H1 (cell line): ENCODE measurements around the gene L1TD1. TPM values are rescaled to one million over a fixed set of nuclear protein-coding genes. Genes with fewer than 3 reads are reported as not detected.

ENCODE experiments used
- ASH2L ChIP-seq: fragments of 200-600, 300-600 bp; sonication (generic); IDR thresholded peaks from one replicate; pipeline ENCODE4 v1.7.1; 2017; ENCODE audit warnings: low read length
- CEBPB ChIP-seq: IDR thresholded peaks from 2 replicates; pipeline ENCODE4 v1.6.1; 2012; ENCODE audit warnings: low read depth, low read length
- GTF2F1 ChIP-seq: IDR thresholded peaks from 2 replicates; pipeline ENCODE4 v1.6.1; 2012; ENCODE audit warnings: low read depth, low read length, improper control_type of control experiment, borderline replicate concordance
- JUN ChIP-seq: IDR thresholded peaks from 2 replicates; pipeline ENCODE4 v1.6.1; 2011; ENCODE audit warnings: low read depth, mild to moderate bottlenecking, improper control_type of control experiment, low read length
- NANOG ChIP-seq: IDR thresholded peaks from 2 replicates; pipeline ENCODE4 v1.6.1; 2011; ENCODE audit warnings: low read length, low read depth, mild to moderate bottlenecking, inconsistent platforms; ENCODE audit not compliant: insufficient read depth, poor library complexity, severe bottlenecking
- NRF1 ChIP-seq: IDR thresholded peaks from 2 replicates; pipeline ENCODE4 v1.6.1; 2011; ENCODE audit warnings: mild to moderate bottlenecking, low read depth, low read length, improper control_type of control experiment
- POLR2A ChIP-seq, 2 experiments: IDR thresholded peaks; 1 replicate in 1 of 2; 2 replicates in 1 of 2; pipeline ENCODE4 v1.6.1; 2011; ENCODE audit warnings: low read depth in 2 of 2, low read length in 2 of 2, mild to moderate bottlenecking in 2 of 2; ENCODE audit errors: control extremely low read depth in 1 of 2
- SP1 ChIP-seq: IDR thresholded peaks from 2 replicates; pipeline ENCODE4 v1.6.1; 2011; ENCODE audit warnings: low read depth, low read length
- SP2 ChIP-seq: IDR thresholded peaks from 2 replicates; pipeline ENCODE4 v1.6.1; 2012; ENCODE audit warnings: mild to moderate bottlenecking, low read length, inconsistent platforms
- YY1 ChIP-seq: IDR thresholded peaks from 2 replicates; pipeline ENCODE4 v1.6.1; 2011; ENCODE audit warnings: low read depth, mild to moderate bottlenecking, low read length
- ZNF274 ChIP-seq: IDR thresholded peaks from 2 replicates; pipeline ENCODE4 v1.7.0; 2012; ENCODE audit warnings: low read length, borderline replicate concordance; ENCODE audit errors: extremely low read depth
- polyA plus RNA-seq, 7 experiments: library from polyadenylated mRNA; depleted of rRNA in 3 of 7; stranded (reverse) in 5 of 7; unstranded in 2 of 7; fragments of >200 nt in 5 of 7; fragments of 200-250 nt in 2 of 7; gene quantifications; 1 replicate in 5 of 7; 2 replicates in 1 of 7; 4 replicates in 1 of 7; pipeline versions ENCODE4 v1.2.1 to v1.2.3, GENCODE V29; 2011 to 2013; ENCODE audit warnings: missing spikeins in 2 of 7, mixed read lengths in 2 of 7
- total RNA-seq: library from RNA; stranded (reverse); fragmentation: NEBNext Ultra II Directional; extraction: Animal tissue kit (Norgen Biotek cat#: 25700); gene quantifications from 2 replicates; pipeline ENCODE4 v1.2.1, GENCODE V29; 2021
- TF ChIP-seq, protein P1 (sequence below): fragments of 300-600 bp; sonication (generic); IDR thresholded peaks from 2 replicates; pipeline ENCODE4 v1.7.1; 2012; ENCODE audit warnings: low read length, moderate library complexity, mild to moderate bottlenecking, inconsistent platforms; ENCODE audit not compliant: insufficient replicate concordance
- TF ChIP-seq, protein P2 (sequence below): IDR thresholded peaks from 2 replicates; pipeline ENCODE4 v1.6.1; 2012; ENCODE audit warnings: inconsistent platforms

L1TD1 gene
- total and polyA plus RNA-seq, 2 of the 8 experiments (the other 6 are each of a cell fraction or from before 2014, with no cell fraction given) = 35.3 to 441 TPM

DNA sequence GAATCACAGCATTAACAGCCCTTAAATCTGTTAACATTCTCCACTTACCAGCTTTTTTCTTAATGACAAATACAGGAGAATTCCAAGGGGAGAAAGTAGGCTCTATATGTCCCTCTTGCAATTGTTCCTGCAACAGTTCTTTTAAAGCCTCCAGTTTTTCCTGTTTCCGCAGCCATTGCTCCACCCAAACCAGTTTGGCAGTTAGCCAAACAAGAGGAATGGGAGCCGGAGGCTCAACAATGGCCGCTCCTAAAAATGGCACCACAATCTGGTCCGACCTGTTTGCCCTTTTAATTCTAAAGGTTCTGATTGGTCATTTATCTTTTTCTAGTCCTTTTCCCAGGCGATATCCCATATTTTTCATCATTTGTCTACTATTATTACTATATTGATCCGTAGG, 14.0 kb upstream of the L1TD1 start (continued):
- TF ChIP-seq, protein P1, sequence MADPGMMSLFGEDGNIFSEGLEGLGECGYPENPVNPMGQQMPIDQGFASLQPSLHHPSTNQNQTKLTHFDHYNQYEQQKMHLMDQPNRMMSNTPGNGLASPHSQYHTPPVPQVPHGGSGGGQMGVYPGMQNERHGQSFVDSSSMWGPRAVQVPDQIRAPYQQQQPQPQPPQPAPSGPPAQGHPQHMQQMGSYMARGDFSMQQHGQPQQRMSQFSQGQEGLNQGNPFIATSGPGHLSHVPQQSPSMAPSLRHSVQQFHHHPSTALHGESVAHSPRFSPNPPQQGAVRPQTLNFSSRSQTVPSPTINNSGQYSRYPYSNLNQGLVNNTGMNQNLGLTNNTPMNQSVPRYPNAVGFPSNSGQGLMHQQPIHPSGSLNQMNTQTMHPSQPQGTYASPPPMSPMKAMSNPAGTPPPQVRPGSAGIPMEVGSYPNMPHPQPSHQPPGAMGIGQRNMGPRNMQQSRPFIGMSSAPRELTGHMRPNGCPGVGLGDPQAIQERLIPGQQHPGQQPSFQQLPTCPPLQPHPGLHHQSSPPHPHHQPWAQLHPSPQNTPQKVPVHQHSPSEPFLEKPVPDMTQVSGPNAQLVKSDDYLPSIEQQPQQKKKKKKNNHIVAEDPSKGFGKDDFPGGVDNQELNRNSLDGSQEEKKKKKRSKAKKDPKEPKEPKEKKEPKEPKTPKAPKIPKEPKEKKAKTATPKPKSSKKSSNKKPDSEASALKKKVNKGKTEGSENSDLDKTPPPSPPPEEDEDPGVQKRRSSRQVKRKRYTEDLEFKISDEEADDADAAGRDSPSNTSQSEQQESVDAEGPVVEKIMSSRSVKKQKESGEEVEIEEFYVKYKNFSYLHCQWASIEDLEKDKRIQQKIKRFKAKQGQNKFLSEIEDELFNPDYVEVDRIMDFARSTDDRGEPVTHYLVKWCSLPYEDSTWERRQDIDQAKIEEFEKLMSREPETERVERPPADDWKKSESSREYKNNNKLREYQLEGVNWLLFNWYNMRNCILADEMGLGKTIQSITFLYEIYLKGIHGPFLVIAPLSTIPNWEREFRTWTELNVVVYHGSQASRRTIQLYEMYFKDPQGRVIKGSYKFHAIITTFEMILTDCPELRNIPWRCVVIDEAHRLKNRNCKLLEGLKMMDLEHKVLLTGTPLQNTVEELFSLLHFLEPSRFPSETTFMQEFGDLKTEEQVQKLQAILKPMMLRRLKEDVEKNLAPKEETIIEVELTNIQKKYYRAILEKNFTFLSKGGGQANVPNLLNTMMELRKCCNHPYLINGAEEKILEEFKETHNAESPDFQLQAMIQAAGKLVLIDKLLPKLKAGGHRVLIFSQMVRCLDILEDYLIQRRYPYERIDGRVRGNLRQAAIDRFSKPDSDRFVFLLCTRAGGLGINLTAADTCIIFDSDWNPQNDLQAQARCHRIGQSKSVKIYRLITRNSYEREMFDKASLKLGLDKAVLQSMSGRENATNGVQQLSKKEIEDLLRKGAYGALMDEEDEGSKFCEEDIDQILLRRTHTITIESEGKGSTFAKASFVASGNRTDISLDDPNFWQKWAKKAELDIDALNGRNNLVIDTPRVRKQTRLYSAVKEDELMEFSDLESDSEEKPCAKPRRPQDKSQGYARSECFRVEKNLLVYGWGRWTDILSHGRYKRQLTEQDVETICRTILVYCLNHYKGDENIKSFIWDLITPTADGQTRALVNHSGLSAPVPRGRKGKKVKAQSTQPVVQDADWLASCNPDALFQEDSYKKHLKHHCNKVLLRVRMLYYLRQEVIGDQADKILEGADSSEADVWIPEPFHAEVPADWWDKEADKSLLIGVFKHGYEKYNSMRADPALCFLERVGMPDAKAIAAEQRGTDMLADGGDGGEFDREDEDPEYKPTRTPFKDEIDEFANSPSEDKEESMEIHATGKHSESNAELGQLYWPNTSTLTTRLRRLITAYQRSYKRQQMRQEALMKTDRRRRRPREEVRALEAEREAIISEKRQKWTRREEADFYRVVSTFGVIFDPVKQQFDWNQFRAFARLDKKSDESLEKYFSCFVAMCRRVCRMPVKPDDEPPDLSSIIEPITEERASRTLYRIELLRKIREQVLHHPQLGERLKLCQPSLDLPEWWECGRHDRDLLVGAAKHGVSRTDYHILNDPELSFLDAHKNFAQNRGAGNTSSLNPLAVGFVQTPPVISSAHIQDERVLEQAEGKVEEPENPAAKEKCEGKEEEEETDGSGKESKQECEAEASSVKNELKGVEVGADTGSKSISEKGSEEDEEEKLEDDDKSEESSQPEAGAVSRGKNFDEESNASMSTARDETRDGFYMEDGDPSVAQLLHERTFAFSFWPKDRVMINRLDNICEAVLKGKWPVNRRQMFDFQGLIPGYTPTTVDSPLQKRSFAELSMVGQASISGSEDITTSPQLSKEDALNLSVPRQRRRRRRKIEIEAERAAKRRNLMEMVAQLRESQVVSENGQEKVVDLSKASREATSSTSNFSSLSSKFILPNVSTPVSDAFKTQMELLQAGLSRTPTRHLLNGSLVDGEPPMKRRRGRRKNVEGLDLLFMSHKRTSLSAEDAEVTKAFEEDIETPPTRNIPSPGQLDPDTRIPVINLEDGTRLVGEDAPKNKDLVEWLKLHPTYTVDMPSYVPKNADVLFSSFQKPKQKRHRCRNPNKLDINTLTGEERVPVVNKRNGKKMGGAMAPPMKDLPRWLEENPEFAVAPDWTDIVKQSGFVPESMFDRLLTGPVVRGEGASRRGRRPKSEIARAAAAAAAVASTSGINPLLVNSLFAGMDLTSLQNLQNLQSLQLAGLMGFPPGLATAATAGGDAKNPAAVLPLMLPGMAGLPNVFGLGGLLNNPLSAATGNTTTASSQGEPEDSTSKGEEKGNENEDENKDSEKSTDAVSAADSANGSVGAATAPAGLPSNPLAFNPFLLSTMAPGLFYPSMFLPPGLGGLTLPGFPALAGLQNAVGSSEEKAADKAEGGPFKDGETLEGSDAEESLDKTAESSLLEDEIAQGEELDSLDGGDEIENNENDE = peak; percentile 6
- TF ChIP-seq SP1 = 0 out of 2 replicates have a peak, but pooled peaks have one; percentile 28
- no peak for TF ChIP-seq SP2
- TF ChIP-seq ZNF274 = no peak
- TF ChIP-seq ASH2L = no peak
- no peak for TF ChIP-seq GTF2F1
- TF ChIP-seq POLR2A (IDR thresholded peaks at IDR 0.05; ENCODE audit: control extremely low read depth in 1 of 2, low read depth in 2 of 2, low read length in 2 of 2) = no peak
- TF ChIP-seq JUN = no peak
- no peak for TF ChIP-seq NANOG
- no peak for TF ChIP-seq CEBPB
- TF ChIP-seq, protein P2, sequence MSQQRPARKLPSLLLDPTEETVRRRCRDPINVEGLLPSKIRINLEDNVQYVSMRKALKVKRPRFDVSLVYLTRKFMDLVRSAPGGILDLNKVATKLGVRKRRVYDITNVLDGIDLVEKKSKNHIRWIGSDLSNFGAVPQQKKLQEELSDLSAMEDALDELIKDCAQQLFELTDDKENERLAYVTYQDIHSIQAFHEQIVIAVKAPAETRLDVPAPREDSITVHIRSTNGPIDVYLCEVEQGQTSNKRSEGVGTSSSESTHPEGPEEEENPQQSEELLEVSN = no peak
- peak; percentile 91 for TF ChIP-seq YY1
- no peak for TF ChIP-seq NRF1
